ENCODE results near the gene LRRC57.

- no peak for TF ChIP-seq CTCF (conservative IDR thresholded peaks at IDR 0.05)
- TF ChIP-seq EZH2 (IDR thresholded peaks at IDR 0.05; ENCODE audit: low read depth): no peak
Measured at GRCh38 chr15:42528970-42529369, 19.6 kb downstream of the LRRC57 start.
